ENCODE results near the gene ZNF285. TPM values are rescaled to one million over a fixed set of nuclear protein-coding genes. Genes with fewer than 3 reads are reported as not detected.
"Not testable (repeated sequence)": the region's sequence is repeated elsewhere in the genome, so short reads cannot be mapped to it uniquely, and the experiment has no call there.

Gene ZNF285
- total RNA-seq, 3 donors from 2014 or later: 1.3 to 4.4 (median 1.5) TPM

- Histone ChIP-seq H3K36me3 (ENCODE audit: low read depth) (no peaks in the 10 kb centered on the region), H3K4me1 (ENCODE audit: low read depth) (no peaks in the 10 kb centered on the region), H3K9me3 (peaks cover 80% of the 10 kb centered on the region), H3K4me3 (no peak overlapping the region)
- ATAC-seq: no peak
- TF ChIP-seq CTCF (IDR thresholded peaks at IDR 0.05): no peak
- intact Hi-C loops (cut with DNase I, micrococcal nuclease): no loop called here
- no peak for DNase-seq
Observed at GRCh38 chr19:44345959-44346358, 55.4 kb downstream of the ZNF285 start.

- ATAC-seq (no peak), DNase-seq (no peak)
- Histone ChIP-seq H3K9me3 (peaks cover 76% of the 10 kb centered on the region), H3K36me3 (ENCODE audit: low read depth) (no peaks in the 10 kb centered on the region), H3K4me1 (ENCODE audit: low read depth) (no peaks in the 10 kb centered on the region), H3K4me3 (no peak overlapping the region)
- intact Hi-C loops (cut with DNase I, micrococcal nuclease): no loop called here
- TF ChIP-seq CTCF (IDR thresholded peaks at IDR 0.05): no peak
Observed at GRCh38 chr19:44344255-44344654, 57.2 kb downstream of the ZNF285 start.

GRCh38 chr19:44341794-44342193 lies 59.6 kb downstream of the ZNF285 start:
- no peaks in the 10 kb centered on the region for H3K36me3 ChIP-seq (ENCODE audit: low read depth)
- DNase-seq (no peak), ATAC-seq (no peak)
- no peak overlapping the region for H3K4me3 ChIP-seq
- intact Hi-C loops (cut with DNase I, micrococcal nuclease): no loop called here
- TF ChIP-seq CTCF (IDR thresholded peaks at IDR 0.05): no peak
- H3K4me1 ChIP-seq (ENCODE audit: low read depth): no peaks in the 10 kb centered on the region
- H3K9me3 ChIP-seq: peaks cover 59% of the 10 kb centered on the region

- intact Hi-C loops (cut with DNase I, micrococcal nuclease); H3K4me3 ChIP-seq; H3K4me1 ChIP-seq (ENCODE audit: low read depth); ATAC-seq; DNase-seq: not testable (repeated sequence)
- H3K9me3 ChIP-seq: peaks cover 80% of the 10 kb centered on the region
- peaks cover 22% of the 10 kb centered on the region for H3K36me3 ChIP-seq (ENCODE audit: low read depth)
Observed at GRCh38 chr19:44334639-44335038, 66.8 kb downstream of the ZNF285 start.

Other genes starting within 250 kb of the ZNF285 start
- gene ZNF226, start 236.5 kb downstream of the ZNF285 start, total RNA-seq: 10 to 100 TPM; 17.9 to 23.1 (median 23.0) TPM
- gene ZNF227, start 189.1 kb downstream of the ZNF285 start, total RNA-seq: 10 to 100 TPM; 11.3 to 25.3 (median 12.6) TPM
- gene ZNF233, start 141.7 kb downstream of the ZNF285 start, total RNA-seq: 1 to 10 TPM; 1.1 to 6.8 (median 1.2) TPM
- gene ZNF235, start 96.6 kb downstream of the ZNF285 start, total RNA-seq: 10 to 100 TPM in 1 of 3 donors, 1 to 10 TPM in 2; 5.0 to 11.7 (median 9.8) TPM
- gene ZNF112, start 44.9 kb downstream of the ZNF285 start, total RNA-seq: 1 to 10 TPM; 3.5 to 7.5 (median 6.6) TPM
- 1 to 10 TPM; 1.4 to 6.9 (median 2.5) TPM for gene ZNF229, start 46.9 kb upstream of the ZNF285 start, total RNA-seq
- 10 to 100 TPM in 1 of 3 donors, 1 to 10 TPM in 2; 7.2 to 10.6 (median 9.3) TPM for gene ZNF180, start 98.9 kb upstream of the ZNF285 start, total RNA-seq
- 1 to 10 TPM in 1 of 3 donors, under 1 TPM in 1, not detected in 1; 0.32 to 1.3 TPM for gene CEACAM20, start 128.1 kb upstream of the ZNF285 start, total RNA-seq
- gene IGSF23, start 212.0 kb upstream of the ZNF285 start, total RNA-seq: not detected
- 10 to 100 TPM; 23.8 to 39.8 (median 26.7) TPM for gene PVR, start 242.3 kb upstream of the ZNF285 start, total RNA-seq

Measured in mucosa of descending colon (tissue), 3 donors.